KMS-11 (cell line): ENCODE data around the gene CPA3.

ENCODE experiments used
- H2AFZ ChIP-seq: fragments of 200-600 bp; sonication (generic); 2 replicates; pipeline ENCODE4 v1.6.1; 2016; ENCODE audit warnings: antibody characterized with exemption, mixed run types, low read depth
- H3K27ac ChIP-seq: fragments of 200-600 bp; sonication (generic); 2 replicates; pipeline ENCODE4 v1.6.1; 2016; ENCODE audit warnings: mild to moderate bottlenecking, mixed run types
- H3K27me3 ChIP-seq: fragments of 200-600 bp; sonication (generic); 2 replicates; pipeline ENCODE4 v1.6.1; 2017; ENCODE audit warnings: mild to moderate bottlenecking, low read depth, mixed run types, moderate library complexity; ENCODE audit not compliant: insufficient read depth
- H3K36me3 ChIP-seq: fragments of 200-600 bp; sonication (generic); 2 replicates; pipeline ENCODE4 v1.6.1; 2017; ENCODE audit warnings: mild to moderate bottlenecking, mixed run types; ENCODE audit not compliant: insufficient read depth
- H3K4me1 ChIP-seq: fragments of 200-600 bp; sonication (generic); 2 replicates; pipeline ENCODE4 v1.6.1; 2016; ENCODE audit warnings: mild to moderate bottlenecking, low read depth, mixed run types; ENCODE audit not compliant: poor library complexity, severe bottlenecking
- H3K4me2 ChIP-seq: fragments of 200-600 bp; sonication (generic); 2 replicates; pipeline ENCODE4 v1.7.0; 2016; ENCODE audit warnings: mild to moderate bottlenecking, mixed run types
- H3K4me3 ChIP-seq: fragments of 200-600 bp; sonication (generic); IDR thresholded peaks from 2 replicates; pipeline ENCODE4 v1.6.1; 2017; ENCODE audit warnings: low read depth, low read length, mixed read lengths; ENCODE audit not compliant: insufficient read depth
- H3K79me2 ChIP-seq: fragments of 200-600 bp; sonication (generic); 2 replicates; pipeline ENCODE4 v1.6.1; 2016; ENCODE audit warnings: low read depth, mixed run types; ENCODE audit not compliant: insufficient read depth
- H3K9ac ChIP-seq: fragments of 200-600 bp; sonication (generic); 2 replicates; pipeline ENCODE4 v1.6.1; 2016; ENCODE audit warnings: mild to moderate bottlenecking, mixed run types
- H4K20me1 ChIP-seq: fragments of 200-600 bp; sonication (generic); 2 replicates; pipeline ENCODE4 v1.6.1; 2016; ENCODE audit warnings: mild to moderate bottlenecking, mixed run types; ENCODE audit not compliant: insufficient read depth
- TF ChIP-seq, protein P1 (sequence below): fragments of 200-600 bp; sonication (generic); conservative IDR thresholded peaks from 2 replicates; pipeline ENCODE4 v1.6.1; 2017; ENCODE audit warnings: low read depth, mild to moderate bottlenecking, antibody characterized with exemption, low read length, moderate library complexity, mixed read lengths

The CPA3 gene

DNA sequence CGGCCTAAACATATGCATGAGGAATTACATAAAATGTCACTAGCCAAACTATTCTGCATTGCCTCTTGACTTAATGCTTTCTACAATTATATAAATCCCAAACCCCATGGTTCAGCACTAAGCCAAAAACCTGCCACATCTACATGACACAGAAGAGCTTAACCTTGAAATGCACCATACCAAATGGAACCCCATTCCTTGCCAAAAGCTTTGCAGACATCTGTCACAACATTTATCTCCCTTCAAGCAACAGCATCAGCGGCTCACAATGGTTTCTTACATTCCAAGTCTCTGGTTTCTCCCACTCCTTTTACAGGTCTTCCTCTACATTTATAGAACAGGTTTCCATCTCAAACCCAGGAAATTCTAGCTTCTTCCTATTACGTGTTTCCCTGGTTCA is 67.9 kb downstream of the CPA3 start:
- no peaks in the 10 kb centered on the region for H3K27me3 ChIP-seq
- TF ChIP-seq, protein P1, sequence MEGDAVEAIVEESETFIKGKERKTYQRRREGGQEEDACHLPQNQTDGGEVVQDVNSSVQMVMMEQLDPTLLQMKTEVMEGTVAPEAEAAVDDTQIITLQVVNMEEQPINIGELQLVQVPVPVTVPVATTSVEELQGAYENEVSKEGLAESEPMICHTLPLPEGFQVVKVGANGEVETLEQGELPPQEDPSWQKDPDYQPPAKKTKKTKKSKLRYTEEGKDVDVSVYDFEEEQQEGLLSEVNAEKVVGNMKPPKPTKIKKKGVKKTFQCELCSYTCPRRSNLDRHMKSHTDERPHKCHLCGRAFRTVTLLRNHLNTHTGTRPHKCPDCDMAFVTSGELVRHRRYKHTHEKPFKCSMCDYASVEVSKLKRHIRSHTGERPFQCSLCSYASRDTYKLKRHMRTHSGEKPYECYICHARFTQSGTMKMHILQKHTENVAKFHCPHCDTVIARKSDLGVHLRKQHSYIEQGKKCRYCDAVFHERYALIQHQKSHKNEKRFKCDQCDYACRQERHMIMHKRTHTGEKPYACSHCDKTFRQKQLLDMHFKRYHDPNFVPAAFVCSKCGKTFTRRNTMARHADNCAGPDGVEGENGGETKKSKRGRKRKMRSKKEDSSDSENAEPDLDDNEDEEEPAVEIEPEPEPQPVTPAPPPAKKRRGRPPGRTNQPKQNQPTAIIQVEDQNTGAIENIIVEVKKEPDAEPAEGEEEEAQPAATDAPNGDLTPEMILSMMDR, result no peak
- H3K36me3 ChIP-seq, result no peaks in the 10 kb centered on the region
- no peak overlapping the region for H3K4me3 ChIP-seq
- H3K27ac ChIP-seq, result no peak overlapping the region
- H3K9ac ChIP-seq, result no peak overlapping the region
- peaks cover 3% of the 10 kb centered on the region for H3K4me1 ChIP-seq
- no peak overlapping the region for H3K4me2 ChIP-seq
- no peaks in the 10 kb centered on the region for H4K20me1 ChIP-seq
- no peak overlapping the region for H2AFZ ChIP-seq
- no peaks in the 10 kb centered on the region for H3K79me2 ChIP-seq

DNA sequence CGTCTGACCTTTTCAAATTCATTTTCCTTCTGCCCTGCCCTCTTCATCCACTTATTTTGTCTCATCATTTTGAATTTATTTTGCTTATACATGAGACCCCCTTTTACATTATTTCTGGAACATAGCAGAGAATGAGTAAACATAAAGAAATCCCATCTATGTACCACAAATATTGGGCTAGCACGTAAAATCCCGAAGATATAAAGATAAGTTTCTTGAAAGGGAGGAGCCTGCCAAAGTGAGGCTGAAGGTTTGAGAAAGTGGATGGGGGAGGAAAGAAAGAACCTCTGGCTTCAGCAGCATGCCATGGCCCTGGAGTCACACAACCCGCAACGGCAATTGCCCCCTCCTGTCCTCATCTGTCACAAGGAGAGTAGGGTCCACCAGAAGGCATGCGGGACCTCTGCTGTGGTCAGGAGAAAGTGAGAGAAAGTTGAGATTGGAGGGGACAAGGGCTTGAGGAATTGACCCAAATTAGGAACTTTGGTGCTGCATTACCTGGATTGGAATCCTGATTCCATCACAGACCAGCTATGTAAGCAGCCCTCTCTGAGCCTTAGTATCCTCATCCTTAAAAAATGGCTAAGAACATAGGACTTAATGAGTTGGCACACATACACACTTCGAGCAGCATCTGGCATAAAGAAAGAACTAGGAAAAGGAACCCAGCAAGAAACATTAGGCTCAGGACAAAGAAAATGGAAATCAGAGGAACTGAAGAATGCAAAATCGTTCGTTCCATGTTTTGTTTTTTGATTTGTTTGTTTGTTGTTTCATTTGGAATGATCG is 72.6 kb downstream of the CPA3 start:
- H3K4me1 ChIP-seq, result no peaks in the 10 kb centered on the region
- H3K79me2 ChIP-seq, result no peaks in the 10 kb centered on the region

DNA sequence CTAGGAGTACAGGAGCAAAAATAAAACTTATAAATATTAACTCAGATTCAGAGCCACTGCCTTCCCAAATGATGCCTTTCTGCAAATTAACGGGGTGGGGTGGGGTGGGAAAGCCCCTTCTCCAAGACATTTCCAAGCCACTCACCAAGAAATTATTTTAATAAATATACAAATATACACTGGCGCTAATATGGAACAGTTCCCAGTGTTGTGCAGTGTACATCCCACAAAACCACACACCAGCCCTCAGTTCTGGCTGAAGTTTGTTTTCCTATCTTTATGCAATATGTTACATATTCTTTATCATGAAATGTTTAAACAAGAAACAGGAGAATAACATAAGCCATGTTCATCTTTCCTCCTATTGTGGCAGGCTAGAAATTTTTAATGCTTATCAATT is 73.2 kb downstream of the CPA3 start:
- no peaks in the 10 kb centered on the region for H3K27me3 ChIP-seq
- TF ChIP-seq, protein P1, result no peak

More for the DNA sequence above, 72.6 kb downstream of the CPA3 start:
- no peak overlapping the region for H2AFZ ChIP-seq
- TF ChIP-seq, protein P1, result no peak
- H3K27ac ChIP-seq, result no peak overlapping the region
- H3K9ac ChIP-seq, result no peak overlapping the region
- no peak overlapping the region for H3K4me2 ChIP-seq
- H3K36me3 ChIP-seq, result no peaks in the 10 kb centered on the region
- H4K20me1 ChIP-seq, result no peaks in the 10 kb centered on the region
- no peaks in the 10 kb centered on the region for H3K27me3 ChIP-seq
- no peak overlapping the region for H3K4me3 ChIP-seq

DNA sequence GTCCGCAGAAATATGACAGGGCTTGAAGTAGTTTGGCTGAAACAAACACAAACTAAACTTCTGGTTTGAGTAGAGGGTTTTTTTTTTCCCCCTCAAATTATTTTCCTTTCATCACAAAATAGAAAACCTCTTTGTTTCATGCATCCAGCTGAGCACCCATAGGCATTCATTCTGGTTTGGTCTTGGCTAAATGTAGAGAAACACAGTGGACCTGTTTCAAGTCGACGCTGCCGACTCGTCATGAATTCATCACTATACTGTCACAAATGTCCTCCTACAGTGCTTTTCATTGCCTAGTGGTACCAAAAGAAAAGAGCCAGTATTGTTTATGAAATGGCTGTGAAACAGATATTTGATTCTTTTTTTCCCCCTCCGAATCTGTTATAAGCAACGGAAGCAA is 73.8 kb downstream of the CPA3 start:
- Histone ChIP-seq H3K36me3 (no peaks in the 10 kb centered on the region), H2AFZ (no peak overlapping the region), H3K79me2 (no peaks in the 10 kb centered on the region), H3K4me2 (no peak overlapping the region), H3K9ac (no peak overlapping the region), H4K20me1 (no peaks in the 10 kb centered on the region), H3K4me1 (peaks cover 5% of the 10 kb centered on the region), H3K27ac (no peak overlapping the region), H3K27me3 (no peaks in the 10 kb centered on the region), H3K4me3 (no peak overlapping the region)
- TF ChIP-seq, protein P1, result no peak

More for the DNA sequence above, 73.2 kb downstream of the CPA3 start:
- H3K79me2 ChIP-seq, result no peaks in the 10 kb centered on the region
- H3K36me3 ChIP-seq, result no peaks in the 10 kb centered on the region
- peaks cover 2% of the 10 kb centered on the region for H3K4me1 ChIP-seq
- no peaks in the 10 kb centered on the region for H4K20me1 ChIP-seq
- no peak overlapping the region for H3K9ac ChIP-seq
- H3K27ac ChIP-seq, result no peak overlapping the region
- no peak overlapping the region for H2AFZ ChIP-seq
- H3K4me2 ChIP-seq, result no peak overlapping the region
- no peak overlapping the region for H3K4me3 ChIP-seq
